Activated T-cell treated with anti-CD3 and anti-CD28 coated beads for 48 hours (primary cell): ENCODE results near the gene SLC35C1.

ENCODE experiments used
- DNase-seq: peaks from one replicate; pipeline ENCODE4 v3.0.0-alpha.2; 2020; ENCODE audit warnings: low read depth

Gene SLC35C1

DNA sequence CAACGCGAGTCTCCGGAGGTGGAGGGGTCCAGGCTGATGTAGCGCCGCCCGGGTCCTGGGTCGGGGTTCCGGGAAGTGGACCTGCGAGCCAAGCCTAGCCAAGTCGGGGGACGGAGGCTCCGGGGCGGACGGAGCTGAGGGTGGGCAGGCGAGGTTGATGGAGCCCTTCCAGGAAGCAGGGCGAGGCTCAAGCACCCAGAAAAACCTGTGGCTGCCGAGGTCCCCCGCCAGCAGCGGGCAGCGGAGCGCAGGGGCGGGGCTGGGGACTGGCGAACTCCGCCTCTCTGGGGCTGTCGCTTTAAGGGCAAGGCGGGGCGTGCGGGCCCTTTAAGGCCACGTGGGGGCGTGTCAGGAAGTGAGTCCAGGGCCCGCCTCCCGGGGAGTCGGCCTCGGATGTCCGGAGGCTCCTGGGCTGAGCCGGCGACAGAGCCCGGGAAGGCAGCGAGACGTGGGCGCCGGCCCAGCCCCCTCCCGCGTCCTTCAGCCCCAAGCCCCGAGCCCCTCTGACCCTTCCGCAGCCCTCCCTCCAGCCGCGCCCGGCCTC is at the start of gene SLC35C1:
TSS of gene SLC35C1 (plus strand) at position 389 of the 544 bp plus-strand sequence. CDS start 653 bp downstream, outside the sequence.
- peak; percentile 96 for DNase-seq

DNA sequence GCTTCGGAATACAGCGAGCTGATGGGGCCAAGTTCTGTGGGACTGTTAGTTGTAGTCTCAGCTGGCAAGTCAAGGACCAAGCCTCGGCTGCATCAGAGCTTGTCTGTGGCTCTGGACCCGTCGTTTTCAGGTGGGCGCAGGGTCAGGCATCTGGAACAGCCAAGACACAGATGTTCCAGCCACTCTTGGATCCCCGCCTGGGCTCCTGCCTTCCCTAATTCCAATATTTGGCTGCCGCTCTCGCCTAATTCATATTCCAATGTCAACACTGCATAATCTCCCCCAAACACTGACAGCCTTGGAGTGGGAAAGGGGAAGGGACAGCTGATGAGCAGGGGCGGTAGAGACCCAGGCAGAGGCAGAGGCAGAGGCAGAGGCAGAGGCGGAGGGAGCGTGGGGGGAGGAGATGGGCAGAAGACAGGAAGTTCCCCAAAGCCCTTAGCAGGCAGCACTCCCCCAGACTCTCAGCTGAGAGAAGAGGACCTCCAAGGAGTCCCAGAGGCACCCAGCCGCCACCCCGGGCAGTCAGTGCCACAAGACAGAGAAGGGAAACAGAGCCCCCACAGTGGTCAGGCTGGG is 49.6 kb upstream of the SLC35C1 start:
- DNase-seq, result no peak

DNA sequence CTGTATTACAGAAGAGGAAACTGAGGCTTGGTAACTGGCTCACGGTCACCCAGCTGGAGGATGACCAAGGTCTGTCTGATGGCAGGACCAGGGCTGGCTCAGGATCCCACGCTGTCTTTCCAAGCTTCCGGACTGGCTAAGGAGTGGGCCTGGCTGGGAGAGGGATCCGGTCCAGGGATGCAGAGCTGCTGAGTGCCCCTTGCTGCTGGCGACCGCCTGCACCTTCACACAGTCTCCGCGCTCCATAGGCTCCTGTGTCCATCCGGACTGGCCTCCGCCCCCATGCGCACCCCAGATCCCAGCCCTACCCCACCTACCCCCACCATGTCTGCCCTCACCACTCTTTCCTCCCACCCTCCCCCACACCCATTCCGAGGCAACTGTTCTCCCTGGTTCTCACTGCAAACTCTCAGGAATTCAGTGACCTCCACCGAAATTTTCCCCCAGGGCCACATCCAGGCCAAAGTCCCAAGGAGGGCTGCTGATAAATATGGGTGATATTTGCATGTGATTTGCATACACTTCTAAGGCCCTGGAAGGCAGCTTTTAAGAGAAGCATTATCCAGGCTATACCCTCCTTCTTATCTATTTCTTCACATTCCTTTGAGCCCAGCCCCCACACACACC is 48.5 kb upstream of the SLC35C1 start:
- no peak for DNase-seq

DNA sequence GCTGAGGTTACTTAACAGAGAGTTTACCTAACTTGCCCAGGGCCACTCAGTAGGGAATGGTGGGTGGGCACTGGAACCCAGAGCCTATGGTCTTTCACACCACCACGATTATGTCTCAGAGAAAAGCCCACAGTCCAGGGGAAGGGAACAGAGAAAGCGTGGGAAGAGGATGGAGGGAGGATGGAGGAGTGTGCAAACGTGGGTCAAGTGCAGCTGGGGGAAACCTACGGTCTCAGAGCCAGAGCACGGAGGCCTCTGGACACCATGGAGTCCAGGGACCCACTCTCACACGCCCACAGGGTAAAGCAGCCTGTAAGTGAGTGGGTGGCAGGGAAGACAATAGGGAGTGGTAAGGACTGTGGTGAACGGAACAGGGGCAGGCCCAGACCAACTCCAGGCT is 47.3 kb upstream of the SLC35C1 start:
- DNase-seq, result no peak

DNA sequence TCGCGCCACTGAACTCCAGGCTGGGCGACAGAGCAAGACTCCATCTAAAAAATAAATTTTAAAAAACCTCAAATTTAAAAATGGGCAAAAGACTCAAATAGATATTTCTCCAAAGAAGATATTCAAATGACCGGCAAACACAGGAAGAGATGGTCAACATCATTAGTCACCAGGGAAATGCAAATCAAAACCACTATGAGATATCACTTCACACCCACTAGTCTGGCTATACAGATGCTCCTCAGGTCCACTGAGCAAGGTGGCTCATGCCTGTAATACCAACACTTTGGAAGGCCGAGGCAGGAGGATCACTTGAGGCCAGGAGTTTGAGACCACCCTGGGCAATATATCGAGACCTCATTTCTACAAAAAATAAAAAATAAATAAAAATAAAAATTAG is 43.3 kb upstream of the SLC35C1 start:
- DNase-seq, result no peak

DNA sequence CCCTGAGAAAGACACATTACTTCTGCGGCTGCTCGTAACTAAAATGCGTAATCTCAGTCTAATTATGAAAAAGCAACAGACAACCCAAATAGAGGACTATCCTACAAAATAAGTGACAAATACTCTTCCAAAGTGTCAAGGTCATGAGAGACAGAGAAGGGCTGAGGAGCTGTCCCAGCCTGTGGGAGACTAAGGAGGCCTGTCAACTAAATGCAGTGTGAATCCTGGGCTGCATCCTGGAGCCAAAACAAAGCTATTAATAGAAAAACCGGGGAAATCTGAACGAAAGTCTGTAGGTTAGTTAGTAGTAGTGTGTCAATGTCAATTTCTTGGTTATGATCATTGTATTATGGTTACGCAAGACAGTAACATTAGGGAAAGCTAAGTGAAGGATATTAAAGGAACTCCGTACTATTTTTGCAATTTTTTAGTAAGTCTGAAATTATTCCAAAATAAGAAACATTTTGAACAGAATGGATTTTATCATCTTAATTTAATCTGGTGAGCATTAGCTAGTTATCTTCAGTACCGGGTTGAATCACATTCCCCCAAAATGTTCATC is 39.8 kb upstream of the SLC35C1 start:
- DNase-seq, result no peak

DNA sequence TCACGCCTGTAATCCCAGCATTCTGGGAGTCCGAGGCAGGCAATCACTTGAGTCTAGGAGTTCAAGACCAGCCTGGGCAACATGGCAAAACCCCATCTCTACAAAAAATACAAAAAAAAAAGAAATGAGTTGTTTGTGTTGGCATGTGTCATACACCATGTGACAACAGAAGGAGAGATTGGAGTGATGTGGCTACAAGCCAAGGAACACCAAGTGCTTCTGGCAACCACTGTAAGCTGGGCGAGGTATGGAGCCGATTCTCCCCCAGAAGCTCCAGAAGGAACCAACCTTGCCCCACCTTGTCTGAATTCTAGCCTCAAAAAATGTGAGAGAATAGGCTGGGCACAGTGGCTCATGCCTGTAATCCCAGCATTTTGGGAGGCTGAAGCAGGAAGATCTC is 39.1 kb upstream of the SLC35C1 start:
- DNase-seq, result no peak

DNA sequence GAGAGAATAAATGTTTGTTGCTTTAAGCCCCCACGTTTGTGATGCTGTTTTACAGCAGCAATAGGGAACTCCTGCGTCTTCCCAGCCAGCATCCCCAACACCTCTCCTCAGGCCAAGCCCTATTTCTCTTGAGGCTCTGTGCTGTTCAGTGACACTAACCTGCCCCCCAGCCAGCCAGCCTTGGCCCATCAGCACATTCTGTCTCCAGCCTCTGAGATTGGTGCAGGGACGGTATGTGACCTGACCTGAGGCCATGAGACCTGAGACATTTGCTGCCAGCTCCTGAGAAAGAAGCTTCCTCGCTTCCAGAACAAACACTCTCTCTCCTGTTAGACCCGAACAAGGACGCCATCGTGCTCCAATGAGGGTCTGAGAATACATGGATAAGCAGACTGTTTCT is 38.5 kb upstream of the SLC35C1 start:
- DNase-seq, result no peak

DNA sequence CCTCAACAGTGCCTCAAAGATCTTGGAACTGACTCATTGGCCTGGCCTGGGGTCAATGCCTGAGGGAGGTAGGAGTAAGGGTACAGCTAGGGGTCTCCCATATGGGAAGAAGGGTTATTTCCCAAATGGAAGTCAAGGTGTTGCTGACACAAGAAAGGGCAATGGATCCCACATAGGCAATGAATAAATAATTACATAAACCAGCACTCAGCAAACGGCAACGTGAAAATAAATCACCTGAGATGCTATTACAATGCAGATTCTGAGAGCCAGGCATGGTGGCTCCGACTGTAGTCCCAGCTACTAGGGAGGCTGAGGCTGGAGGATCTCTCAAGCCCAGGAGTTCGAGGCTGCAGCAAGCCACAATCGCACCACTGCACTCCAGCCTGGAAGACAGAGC is 36.5 kb upstream of the SLC35C1 start:
- DNase-seq, result no peak

DNA sequence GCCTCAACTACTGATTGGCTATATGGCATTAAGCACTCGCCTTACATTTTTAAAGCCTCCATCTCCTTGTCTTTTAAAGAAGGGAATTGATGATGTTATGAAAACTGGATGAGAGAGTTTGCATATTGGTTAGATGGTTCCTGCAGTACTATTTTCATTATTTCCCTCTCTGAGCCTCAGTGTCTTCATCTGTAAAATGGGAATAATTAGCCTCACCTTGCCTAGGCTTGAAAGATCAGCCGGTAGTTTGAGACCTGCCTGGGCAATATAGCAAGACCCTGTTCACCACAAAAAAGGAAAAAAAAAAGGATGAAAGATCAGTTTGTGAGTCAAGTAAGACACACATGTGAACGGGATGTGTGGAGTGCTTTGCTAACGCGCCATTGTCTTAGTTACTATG is 35.0 kb upstream of the SLC35C1 start:
- no peak for DNase-seq

DNA sequence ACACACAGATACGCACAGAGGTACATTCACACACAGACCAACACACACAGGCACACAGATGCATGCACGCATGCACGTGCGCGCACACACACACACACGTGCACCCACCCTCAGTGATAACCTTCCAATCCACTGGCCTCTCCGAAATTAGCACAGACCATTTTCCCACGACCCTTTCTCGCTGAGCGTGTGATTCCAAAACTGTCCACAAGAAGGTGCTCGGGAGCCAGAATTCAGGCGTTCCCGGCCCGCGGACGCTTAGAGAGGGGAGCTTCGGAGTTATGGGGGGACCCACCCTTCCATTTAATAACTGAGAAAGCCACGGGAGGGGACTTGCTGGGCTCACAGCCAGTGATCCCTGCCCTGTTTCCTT is 33.8 kb upstream of the SLC35C1 start:
- peak; percentile 73 for DNase-seq

DNA sequence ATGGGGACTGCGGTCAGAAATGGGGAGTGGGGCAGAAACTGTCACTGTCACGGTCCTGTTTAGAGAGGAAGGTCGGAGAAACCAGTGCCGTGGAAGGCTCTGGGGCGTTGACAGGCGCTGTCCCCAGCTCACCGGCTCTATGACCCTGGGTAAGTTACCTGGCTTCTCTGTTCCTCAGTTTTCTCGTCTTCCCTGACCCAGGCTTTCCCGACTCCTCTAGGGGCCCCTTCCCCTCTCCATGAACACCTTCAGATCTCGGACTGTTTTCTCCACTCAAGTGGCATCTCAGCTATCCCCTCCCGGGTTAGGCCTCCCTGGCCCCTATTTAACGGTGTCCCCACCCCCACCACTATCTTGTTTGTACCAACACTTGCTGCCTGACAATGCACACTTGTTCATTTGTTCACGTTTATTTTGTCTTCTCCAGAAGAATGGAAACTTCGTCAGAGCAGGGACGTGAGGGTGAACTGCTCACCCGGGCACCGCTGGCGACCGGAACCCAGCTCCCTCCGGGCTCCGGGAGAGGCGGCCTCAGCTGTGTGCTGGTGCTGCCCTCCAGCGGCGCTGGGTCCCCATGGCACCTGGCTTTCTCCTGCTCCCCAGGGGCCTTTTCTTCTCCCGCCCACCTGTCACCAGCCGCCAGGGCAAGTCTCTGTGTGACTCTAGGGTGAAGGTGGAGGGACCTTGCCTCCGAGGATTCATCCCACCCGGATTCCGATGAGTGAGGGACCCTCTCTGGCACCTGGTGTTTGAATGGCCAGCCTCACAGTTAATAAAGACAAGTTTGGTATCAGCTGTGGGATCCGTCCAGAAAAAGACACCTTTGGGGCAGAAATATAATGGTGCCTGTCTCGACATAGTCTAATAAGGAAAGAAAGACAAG is 33.1 kb upstream of the SLC35C1 start:
- peak; percentile 88 for DNase-seq

DNA sequence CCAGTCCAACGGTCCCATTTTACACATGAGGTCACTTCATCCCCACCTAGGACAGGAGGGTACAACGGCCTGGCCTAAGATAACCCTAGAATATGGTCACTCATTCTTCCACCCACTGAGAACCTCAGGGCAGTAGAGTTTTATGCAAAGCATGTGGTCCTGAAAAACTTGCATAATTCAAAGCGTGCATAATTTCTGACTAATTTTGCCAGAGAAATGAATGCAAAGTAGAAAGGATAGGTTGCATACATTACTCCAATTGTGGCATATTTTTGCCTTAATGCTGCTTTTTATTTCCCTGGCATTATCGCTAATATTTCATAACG is 32.5 kb upstream of the SLC35C1 start:
- no peak for DNase-seq

DNA sequence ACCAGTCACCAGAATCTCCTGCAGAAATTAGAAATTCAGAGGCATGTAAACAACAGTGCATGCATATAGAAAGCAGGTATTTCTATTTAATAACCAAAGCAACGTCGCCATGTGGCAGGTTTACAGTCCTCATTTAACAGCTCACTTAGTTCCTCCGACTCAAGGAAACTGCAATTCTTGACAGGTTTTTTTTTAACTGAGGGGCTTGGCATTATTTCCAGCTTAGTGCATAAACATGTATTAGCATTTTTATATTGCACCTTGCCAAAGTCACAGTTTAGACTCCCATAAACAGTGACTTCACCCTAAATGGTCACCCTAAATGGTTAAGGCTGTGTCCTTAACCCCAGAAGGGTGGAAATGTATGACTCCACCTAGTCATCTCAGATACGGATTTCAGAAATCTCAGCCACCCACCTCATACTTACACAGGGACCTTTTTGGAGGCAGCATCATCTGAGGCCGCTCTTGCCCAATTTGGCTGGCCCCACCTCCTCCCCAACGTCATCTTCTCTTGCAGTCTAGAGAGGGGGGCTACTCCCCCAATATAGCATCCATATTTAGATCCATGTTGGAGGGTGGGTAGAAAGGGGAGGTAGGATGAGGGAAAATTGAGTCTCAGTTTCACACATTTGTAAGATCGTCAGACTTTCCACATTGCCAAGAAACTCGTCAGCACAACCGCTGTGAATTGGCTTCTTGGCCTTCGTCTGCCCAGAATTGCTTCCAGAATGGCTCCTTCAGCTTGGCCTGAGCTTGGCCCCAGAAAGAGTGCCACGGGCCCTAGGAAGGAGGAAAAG is 31.8 kb upstream of the SLC35C1 start:
- DNase-seq, result no peak

DNA sequence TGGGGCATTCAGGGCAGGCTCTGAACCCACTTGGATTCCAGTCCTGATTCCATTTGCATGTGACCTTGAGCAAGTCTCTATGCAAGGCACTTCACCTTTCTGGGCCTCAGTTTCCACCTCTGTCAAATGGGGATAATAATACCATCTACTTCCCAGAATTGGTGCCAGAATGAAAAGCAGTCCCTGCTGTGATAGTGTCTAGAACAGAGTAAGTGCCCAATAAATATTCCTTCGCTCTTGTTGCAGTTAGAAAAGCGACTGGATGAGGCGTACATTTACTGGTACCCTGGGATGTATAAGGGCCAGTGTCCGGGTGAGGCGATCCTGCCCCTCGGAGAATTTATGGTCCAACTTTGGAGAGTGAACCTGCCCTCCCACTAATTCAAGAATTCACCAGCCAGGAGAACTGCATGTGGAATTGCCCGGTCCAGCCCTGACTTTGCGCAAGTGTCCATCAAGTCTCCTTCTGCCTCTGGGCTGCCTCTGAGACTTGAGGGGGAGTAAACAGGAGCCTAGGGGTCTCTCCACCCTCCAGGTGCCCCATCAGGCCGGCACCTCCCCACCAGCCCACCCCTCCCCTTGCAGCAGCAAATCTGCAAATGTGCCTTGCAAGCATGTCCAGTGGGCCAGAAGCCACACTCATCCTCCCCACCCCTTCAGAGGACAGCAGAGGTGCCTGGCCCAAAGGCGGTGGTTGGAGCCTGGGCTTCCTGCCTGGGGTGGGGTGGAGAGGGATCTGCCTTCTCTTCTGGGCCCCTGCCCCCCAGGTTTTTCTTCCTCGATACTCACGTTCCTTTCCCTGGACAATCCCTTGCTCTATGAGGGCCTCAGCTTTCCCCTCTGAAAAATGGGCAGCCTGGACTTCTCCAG is 30.9 kb upstream of the SLC35C1 start:
- no peak for DNase-seq

DNA sequence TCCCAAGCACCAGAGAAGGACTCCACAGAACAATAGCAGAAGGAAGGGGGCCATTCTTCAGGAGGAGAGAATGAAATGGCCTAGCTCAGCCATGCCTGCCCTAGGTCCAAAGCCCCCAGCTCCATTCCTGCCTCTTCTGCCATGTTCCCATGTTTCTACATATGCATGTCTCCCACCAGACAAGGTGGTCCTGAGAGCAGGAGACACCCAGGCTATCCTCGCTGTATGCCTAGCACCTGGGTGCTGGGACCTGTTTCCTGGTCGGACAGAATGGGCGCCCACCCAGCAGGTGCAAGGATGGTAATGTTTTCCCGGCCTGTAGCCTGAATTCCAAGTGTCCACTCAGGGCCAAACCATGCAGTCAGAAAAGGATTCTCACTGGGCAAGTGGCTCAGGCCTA is 30.2 kb upstream of the SLC35C1 start:
- no peak for DNase-seq

DNA sequence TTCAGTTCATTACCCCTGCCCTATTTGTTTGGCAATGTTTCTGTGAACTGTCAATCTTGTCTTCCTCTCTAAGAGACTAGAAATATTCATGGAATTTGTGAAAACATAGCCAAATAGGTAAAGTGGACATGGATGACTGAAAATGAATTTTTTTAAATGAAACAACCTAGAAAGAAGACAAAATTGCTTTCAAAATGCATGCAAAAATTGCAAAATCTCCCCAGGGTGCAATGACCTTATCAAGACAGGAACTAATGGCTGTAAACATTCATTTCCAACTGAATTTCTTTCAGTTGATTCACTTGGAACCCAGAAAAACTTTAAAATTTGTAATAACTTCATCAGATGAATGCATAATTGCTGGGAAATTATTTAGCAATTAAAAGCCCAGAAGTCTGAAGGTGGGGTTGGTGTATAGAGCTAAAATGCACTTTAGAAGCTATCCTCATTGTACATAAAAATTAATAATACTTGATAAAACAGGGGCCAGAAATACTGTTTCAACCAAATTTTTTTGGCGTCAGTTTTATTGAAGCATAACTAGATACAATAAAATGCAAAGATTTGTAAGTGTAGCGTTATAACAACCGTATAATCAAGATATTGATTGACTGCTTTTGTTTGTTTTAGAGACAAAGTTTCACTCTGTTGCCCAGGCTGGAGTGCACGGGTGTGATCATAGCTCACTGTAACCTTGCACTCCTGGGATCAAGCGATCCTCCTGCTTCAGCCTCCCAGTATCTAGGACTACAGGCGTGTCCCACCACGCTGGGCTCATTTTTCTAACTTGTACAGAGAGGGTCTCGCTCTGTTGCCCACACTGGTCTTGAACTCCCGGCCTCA is 27.6 kb upstream of the SLC35C1 start:
- no peak for DNase-seq

DNA sequence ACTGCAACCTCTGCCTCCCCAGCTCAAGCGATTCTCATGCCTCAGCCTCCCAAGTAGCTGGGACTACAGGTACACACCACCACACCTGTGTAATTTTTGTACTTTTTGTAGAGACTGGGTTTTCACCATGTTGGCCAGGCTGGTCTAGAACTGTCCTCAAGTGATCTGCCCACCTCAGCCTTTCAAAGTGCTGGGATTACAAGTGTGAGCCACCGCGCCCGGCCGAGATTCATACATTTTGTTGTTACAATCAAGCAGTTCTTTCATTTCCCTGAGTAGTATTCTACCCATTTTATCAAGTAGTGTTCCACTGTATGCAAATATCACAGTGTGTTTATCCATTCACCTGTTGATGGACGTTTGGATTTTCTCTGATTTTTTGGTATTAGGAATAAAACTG is 26.6 kb upstream of the SLC35C1 start:
- no peak for DNase-seq

DNA sequence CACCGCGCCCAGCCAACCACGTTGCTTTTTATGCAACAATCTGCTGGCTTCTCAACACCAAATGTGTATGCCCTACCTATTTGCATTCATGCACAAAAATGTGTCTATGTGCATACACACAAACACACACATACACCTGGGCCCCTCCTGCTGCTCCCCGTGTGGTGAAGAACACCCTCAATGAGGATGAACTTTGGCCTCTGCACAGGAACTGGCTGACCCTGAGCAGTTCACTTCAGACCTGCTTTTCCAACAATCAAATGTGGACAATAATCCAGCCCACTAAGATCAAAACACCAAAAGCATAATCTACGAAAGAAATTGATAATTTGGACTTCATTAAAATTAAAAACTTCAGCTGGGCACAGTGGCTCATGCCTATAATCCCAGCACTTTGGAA is 25.3 kb upstream of the SLC35C1 start:
- DNase-seq, result no peak

DNA sequence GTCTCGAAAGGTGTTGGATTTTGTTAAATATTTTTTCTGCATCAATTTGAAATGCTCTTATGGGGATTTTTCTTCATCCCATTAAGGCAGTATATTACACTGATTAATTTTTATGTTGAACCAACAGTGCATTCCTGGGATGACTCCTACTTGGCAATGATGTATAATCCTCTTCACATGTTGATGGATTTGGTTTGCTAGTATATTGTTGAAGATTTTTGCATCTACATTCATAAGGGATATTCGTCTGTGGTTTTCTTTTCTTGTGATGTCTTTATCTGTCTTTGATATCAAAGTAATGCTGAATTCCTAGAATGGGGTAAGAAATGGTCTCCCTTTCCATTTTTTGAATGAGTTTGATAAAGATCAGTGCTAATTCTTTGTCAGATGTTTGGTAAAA is 18.7 kb upstream of the SLC35C1 start:
- DNase-seq, result no peak
